GM12891 (cell line): ENCODE measurements around the gene IQGAP2.

Experiments used
- POLR2A ChIP-seq: IDR thresholded peaks from 2 replicates; pipeline ENCODE4 v1.6.1; 2011; ENCODE audit warnings: low read depth, low read length, control low read depth
- POLR2AphosphoS5 ChIP-seq: IDR thresholded peaks from 2 replicates; pipeline ENCODE4 v1.6.1; 2011; ENCODE audit warnings: low read depth, low read length, control low read depth

- no peak for TF ChIP-seq POLR2AphosphoS5
- TF ChIP-seq POLR2A, result no peak
Observed at GRCh38 chr5:76724871-76725270, 321.8 kb downstream of the IQGAP2 start.
